Measurements from ENCODE around the gene PABPN1L. TPM values are rescaled to one million over a fixed set of nuclear protein-coding genes. Genes with fewer than 3 reads are reported as not detected.
A peak's percentile ranks its signal among the peaks of the same experiment; 100 is the strongest.

PABPN1L gene
- total RNA-seq, 1 experiment from 2014 or later = not detected

DNA sequence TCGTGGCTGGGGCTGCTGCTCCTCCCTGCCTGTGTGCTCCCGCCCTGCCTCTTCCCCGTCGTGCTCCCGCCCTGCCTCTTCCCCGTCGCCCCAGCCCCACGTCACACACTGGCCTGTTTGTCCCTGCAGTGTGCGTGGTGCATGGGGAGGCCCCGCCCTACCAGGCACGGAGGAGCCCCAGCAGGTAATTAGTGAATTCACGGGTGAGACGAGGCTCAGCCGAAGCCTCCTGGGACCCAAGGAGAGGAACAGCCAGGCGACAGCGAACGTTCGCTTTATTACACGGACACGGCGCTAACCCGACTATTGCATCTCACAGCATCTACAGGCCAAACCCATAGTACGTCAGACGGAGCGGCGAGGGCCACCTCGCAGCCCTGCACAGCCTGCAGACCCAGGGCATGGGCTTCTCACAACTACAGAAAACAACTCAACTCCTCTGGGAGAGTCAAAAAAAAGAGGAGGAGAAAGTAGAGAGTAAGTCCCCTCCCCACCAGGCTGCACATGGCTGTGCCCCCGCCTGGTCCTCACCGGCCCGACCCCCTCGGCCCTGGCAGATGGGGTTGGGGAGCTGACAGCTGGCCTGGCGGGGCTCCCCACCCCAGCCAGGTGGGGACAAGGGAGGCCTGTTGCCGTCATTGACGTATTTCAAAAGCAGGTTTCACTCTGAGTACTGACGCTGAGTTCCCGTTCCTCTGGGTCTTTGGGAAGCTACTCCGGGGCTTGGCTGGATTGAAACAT, 4.3 kb upstream of the PABPN1L start:
- H3K4me1 Mint-ChIP-seq (ENCODE audit: low read depth, unreplicated experiment) = no peaks in the 10 kb centered on the region
- CTCF ChIA-PET = no interaction called here
- intact Hi-C loops (cut with micrococcal nuclease; ENCODE audit: unreplicated experiment) = no loop called here
- peaks cover 99% of the 10 kb centered on the region for H3K27me3 Mint-ChIP-seq (ENCODE audit: unreplicated experiment)
- no peak for DNase-seq
- no peak for TF ChIP-seq CTCF (IDR thresholded peaks at IDR 0.05; ENCODE audit: unreplicated experiment)
- peak overlapping the region; percentile 35 for H3K4me3 Mint-ChIP-seq (ENCODE audit: low read depth, unreplicated experiment)
- H3K36me3 Mint-ChIP-seq (ENCODE audit: insufficient read depth, unreplicated experiment) = no peaks in the 10 kb centered on the region
- no TSS peak for BruUV-seq (replicated peaks)
- no peak overlapping the region for H3K27ac Mint-ChIP-seq (ENCODE audit: unreplicated experiment)
- no peaks in the 10 kb centered on the region for H3K9me3 Mint-ChIP-seq (ENCODE audit: low read depth, unreplicated experiment)

DNA sequence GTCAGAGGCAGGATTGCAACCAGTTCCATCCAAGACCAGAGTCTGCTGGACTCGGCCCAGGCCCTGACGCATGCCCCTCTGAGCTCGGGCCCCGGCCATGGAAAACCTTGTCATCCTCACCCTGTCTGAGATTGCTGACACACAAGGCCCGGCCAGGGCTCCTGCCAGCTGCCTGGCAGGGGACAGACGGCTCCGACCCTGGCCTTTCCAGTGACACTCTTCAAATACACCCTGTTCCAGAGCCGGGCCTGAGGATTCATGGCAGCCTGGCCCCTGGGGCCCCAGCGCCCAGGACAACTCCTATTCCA, 3.2 kb upstream of the PABPN1L start:
- Mint-ChIP-seq H3K4me1 (ENCODE audit: low read depth, unreplicated experiment) (no peaks in the 10 kb centered on the region), H3K4me3 (ENCODE audit: low read depth, unreplicated experiment) (no peak overlapping the region)

DNA sequence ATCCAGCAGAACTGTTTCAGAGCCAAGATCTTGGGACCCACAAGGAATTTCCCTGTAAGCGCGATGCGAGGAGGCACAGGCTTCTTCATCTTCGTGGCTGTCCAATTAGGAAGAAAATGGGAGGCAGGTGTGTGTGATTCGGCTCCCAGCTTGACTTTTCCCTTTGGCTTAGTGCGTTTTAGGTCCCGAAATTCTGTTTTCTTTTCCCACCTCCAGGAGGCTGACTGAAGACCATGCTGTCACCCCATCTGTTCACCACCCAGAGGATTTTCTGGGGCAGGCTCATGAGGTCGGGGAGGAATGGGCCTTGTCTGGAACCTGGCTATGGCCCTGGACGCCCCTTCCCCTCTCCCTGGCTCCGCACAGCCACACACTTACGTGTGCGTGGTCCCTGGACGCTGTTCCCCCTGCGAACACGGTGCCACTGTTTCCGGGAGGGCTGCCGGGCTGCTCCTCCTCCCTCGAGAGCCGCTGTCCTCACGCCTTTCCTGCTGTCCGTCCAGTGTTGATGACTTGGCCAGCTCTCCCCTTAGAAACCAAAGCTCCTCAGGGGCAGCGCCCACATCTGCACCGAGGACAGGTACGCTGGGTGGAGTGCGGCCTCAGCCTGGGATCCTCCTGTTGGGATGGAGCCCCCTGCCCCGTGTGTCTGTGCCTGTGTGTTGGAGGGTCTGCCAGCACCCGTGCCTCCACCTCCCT, 2.7 kb upstream of the PABPN1L start:
- Mint-ChIP-seq H3K9me3 (ENCODE audit: low read depth, unreplicated experiment) (no peaks in the 10 kb centered on the region), H3K27ac (ENCODE audit: unreplicated experiment) (no peak overlapping the region), H3K36me3 (ENCODE audit: insufficient read depth, unreplicated experiment) (no peaks in the 10 kb centered on the region), H3K4me1 (ENCODE audit: low read depth, unreplicated experiment) (no peaks in the 10 kb centered on the region), H3K27me3 (ENCODE audit: unreplicated experiment) (peaks cover 85% of the 10 kb centered on the region), H3K4me3 (ENCODE audit: low read depth, unreplicated experiment) (no peak overlapping the region)
- intact Hi-C loops (cut with micrococcal nuclease; ENCODE audit: unreplicated experiment) = no loop called here
- no peak for TF ChIP-seq CTCF (IDR thresholded peaks at IDR 0.05; ENCODE audit: unreplicated experiment)
- BruUV-seq (replicated peaks) = no TSS peak
- DNase-seq = no peak
- CTCF ChIA-PET = no interaction called here

More for the DNA sequence above, 3.2 kb upstream of the PABPN1L start:
- H3K27me3 Mint-ChIP-seq (ENCODE audit: unreplicated experiment) = peaks cover 90% of the 10 kb centered on the region
- H3K36me3 Mint-ChIP-seq (ENCODE audit: insufficient read depth, unreplicated experiment) = no peaks in the 10 kb centered on the region
- H3K27ac Mint-ChIP-seq (ENCODE audit: unreplicated experiment) = no peak overlapping the region
- intact Hi-C loops (cut with micrococcal nuclease; ENCODE audit: unreplicated experiment) = no loop called here
- no peaks in the 10 kb centered on the region for H3K9me3 Mint-ChIP-seq (ENCODE audit: low read depth, unreplicated experiment)
- no peak for TF ChIP-seq CTCF (IDR thresholded peaks at IDR 0.05; ENCODE audit: unreplicated experiment)
- CTCF ChIA-PET = no interaction called here
- no peak for DNase-seq
- BruUV-seq (replicated peaks) = no TSS peak

GRCh38 chr16:88867581-88868246, 1.3 kb upstream of the PABPN1L start:
- H3K4me3 Mint-ChIP-seq (ENCODE audit: low read depth, unreplicated experiment) = no peak overlapping the region
- H3K27me3 Mint-ChIP-seq (ENCODE audit: unreplicated experiment) = peaks cover 72% of the 10 kb centered on the region
- no peak overlapping the region for H3K27ac Mint-ChIP-seq (ENCODE audit: unreplicated experiment)
- DNase-seq = no peak
- CTCF ChIA-PET = interaction anchor here (0.5 kb wide), 1 partner anchor 405 kb away, joined by 3 read pairs; no protein-coding TSS in a partner anchor
- intact Hi-C loops (cut with micrococcal nuclease; ENCODE audit: unreplicated experiment) = no loop called here
- H3K36me3 Mint-ChIP-seq (ENCODE audit: insufficient read depth, unreplicated experiment) = peaks cover 5% of the 10 kb centered on the region
- no peaks in the 10 kb centered on the region for H3K9me3 Mint-ChIP-seq (ENCODE audit: low read depth, unreplicated experiment)
- TF ChIP-seq CTCF (IDR thresholded peaks at IDR 0.05; ENCODE audit: unreplicated experiment) = no peak
- BruUV-seq (replicated peaks) = no TSS peak
- no peaks in the 10 kb centered on the region for H3K4me1 Mint-ChIP-seq (ENCODE audit: low read depth, unreplicated experiment)
